ENCODE data around the gene CPXM1.

DNA sequence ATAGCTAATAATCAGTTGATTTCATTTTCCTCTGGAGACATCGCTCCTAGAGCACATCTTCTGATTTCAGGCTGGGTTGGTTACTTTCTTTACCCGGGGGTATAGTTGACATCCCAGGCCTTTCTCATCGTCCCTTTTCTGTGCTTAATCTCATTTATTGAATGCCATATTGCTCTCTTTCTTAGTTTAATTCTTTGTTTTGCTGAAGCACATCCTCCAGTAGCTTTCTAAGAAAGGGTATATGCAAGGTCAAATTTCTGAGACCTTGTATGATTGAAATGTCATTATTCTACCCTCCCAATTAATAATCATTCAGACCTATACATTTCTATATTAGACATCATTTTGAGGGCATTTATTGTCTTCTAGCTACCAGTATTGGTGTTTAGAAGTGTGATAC, 11.8 kb upstream of the CPXM1 start:
- TF ChIP-seq, protein P1, sequence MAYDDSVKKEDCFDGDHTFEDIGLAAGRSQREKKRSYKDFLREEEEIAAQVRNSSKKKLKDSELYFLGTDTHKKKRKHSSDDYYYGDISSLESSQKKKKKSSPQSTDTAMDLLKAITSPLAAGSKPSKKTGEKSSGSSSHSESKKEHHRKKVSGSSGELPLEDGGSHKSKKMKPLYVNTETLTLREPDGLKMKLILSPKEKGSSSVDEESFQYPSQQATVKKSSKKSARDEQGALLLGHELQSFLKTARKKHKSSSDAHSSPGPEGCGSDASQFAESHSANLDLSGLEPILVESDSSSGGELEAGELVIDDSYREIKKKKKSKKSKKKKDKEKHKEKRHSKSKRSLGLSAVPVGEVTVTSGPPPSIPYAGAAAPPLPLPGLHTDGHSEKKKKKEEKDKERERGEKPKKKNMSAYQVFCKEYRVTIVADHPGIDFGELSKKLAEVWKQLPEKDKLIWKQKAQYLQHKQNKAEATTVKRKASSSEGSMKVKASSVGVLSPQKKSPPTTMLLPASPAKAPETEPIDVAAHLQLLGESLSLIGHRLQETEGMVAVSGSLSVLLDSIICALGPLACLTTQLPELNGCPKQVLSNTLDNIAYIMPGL (CRISPR knock-in tag; IDR thresholded peaks at IDR 0.05) = no peak
- TF ChIP-seq, protein P2, sequence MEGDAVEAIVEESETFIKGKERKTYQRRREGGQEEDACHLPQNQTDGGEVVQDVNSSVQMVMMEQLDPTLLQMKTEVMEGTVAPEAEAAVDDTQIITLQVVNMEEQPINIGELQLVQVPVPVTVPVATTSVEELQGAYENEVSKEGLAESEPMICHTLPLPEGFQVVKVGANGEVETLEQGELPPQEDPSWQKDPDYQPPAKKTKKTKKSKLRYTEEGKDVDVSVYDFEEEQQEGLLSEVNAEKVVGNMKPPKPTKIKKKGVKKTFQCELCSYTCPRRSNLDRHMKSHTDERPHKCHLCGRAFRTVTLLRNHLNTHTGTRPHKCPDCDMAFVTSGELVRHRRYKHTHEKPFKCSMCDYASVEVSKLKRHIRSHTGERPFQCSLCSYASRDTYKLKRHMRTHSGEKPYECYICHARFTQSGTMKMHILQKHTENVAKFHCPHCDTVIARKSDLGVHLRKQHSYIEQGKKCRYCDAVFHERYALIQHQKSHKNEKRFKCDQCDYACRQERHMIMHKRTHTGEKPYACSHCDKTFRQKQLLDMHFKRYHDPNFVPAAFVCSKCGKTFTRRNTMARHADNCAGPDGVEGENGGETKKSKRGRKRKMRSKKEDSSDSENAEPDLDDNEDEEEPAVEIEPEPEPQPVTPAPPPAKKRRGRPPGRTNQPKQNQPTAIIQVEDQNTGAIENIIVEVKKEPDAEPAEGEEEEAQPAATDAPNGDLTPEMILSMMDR (IDR thresholded peaks at IDR 0.05 in 2 of 3, conservative IDR thresholded peaks at IDR 0.05 in 1 of 3; ENCODE audit: insufficient read depth in 2 of 3, low read depth in 1 of 3, low read length in 3 of 3) = no peak
- TF ChIP-seq EP300 (IDR thresholded peaks at IDR 0.05; ENCODE audit: low read length) = no peak
- no peak for TF ChIP-seq U2AF1 (optimal IDR thresholded peaks at IDR 0.05; ENCODE audit: low read depth, low read length)
- TF ChIP-seq TEAD4 (IDR thresholded peaks at IDR 0.05; ENCODE audit: low read length) = no peak
- no peak for TF ChIP-seq TEAD4 (CRISPR knock-in tag; IDR thresholded peaks at IDR 0.05; ENCODE audit: borderline replicate concordance)
- TF ChIP-seq NR3C1 (CRISPR knock-in tag; IDR thresholded peaks at IDR 0.05) = no peak
- TF ChIP-seq NBN (IDR thresholded peaks at IDR 0.05; ENCODE audit: low read depth) = no peak
- no peak for TF ChIP-seq RERE (CRISPR knock-in tag; IDR thresholded peaks at IDR 0.05; ENCODE audit: borderline replicate concordance)
- no peak for TF ChIP-seq POLR2AphosphoS2 (IDR thresholded peaks at IDR 0.05; ENCODE audit: low read length)
- TF ChIP-seq POLR2AphosphoS5 (IDR thresholded peaks at IDR 0.05; ENCODE audit: control insufficient read depth, insufficient read depth, low read depth, low read length) = no peak
- TF ChIP-seq BHLHE40 (IDR thresholded peaks at IDR 0.05; ENCODE audit: low read length) = no peak
- TF ChIP-seq, protein P3, sequence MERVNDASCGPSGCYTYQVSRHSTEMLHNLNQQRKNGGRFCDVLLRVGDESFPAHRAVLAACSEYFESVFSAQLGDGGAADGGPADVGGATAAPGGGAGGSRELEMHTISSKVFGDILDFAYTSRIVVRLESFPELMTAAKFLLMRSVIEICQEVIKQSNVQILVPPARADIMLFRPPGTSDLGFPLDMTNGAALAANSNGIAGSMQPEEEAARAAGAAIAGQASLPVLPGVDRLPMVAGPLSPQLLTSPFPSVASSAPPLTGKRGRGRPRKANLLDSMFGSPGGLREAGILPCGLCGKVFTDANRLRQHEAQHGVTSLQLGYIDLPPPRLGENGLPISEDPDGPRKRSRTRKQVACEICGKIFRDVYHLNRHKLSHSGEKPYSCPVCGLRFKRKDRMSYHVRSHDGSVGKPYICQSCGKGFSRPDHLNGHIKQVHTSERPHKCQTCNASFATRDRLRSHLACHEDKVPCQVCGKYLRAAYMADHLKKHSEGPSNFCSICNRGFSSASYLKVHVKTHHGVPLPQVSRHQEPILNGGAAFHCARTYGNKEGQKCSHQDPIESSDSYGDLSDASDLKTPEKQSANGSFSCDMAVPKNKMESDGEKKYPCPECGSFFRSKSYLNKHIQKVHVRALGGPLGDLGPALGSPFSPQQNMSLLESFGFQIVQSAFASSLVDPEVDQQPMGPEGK (CRISPR knock-in tag; IDR thresholded peaks at IDR 0.05; ENCODE audit: borderline replicate concordance) = no peak
- TF ChIP-seq GMEB1 (CRISPR knock-in tag; IDR thresholded peaks at IDR 0.05) = no peak

Data from K562 (cell line).